Fibroblast of skin of left biceps (primary cell): ENCODE results near the gene MMD2.

Experiments used
- DNase-seq, 2 experiments: peaks; one replicate each; pipeline ENCODE4 v3.0.0-alpha.2; 2013; ENCODE audit warnings: low read depth in 2 of 2

Gene MMD2

DNA sequence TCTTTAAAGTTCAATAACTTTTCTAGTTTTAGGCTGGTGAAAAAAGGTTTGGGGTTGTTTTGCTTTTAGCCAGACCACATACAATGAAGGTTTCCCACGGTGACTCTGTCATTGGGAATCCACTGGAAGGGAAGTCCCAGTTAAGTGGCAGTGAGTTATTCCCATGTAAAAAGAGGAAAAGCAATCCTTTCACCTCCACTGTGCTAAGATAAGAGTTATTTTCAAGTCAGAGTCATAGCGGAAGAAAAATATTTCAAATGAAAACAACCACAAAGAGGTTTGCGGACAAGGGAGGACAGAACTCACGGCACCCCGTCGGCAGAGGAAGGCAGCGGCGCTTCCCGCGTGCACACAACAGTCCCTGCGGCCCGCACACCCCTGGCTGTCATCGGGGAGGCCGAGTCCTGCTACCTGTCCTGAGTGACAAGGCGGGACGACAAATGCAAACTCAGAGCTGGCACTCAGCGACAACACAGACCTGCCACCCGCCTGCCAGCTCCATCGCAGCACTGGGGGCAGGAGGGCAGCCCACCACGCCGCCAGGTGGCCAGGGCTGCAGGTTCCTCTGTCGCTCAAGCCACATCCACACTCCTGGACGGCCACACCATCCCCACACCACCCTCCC lies 87.8 kb downstream of the MMD2 start:
- DNase-seq = no peak

DNA sequence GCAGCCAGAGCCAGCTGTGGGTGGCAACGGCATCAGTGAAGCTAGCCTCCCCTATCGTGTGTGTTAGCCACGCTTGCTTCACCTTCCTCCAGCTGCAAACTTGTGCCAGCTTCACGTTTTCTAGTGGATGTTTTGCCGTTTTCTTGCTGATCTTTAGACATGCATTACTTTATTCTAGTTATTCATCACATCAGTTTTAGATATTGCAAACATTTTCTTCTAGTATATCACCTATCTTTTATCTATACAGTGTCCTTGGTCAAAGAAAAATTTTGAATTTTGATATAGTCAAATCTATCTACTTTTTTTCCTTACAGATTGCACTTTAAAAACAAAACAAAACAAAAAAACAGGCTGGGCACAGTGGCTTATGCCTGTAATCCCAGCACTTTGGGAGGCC lies 90.5 kb downstream of the MMD2 start:
- no peak for DNase-seq

DNA sequence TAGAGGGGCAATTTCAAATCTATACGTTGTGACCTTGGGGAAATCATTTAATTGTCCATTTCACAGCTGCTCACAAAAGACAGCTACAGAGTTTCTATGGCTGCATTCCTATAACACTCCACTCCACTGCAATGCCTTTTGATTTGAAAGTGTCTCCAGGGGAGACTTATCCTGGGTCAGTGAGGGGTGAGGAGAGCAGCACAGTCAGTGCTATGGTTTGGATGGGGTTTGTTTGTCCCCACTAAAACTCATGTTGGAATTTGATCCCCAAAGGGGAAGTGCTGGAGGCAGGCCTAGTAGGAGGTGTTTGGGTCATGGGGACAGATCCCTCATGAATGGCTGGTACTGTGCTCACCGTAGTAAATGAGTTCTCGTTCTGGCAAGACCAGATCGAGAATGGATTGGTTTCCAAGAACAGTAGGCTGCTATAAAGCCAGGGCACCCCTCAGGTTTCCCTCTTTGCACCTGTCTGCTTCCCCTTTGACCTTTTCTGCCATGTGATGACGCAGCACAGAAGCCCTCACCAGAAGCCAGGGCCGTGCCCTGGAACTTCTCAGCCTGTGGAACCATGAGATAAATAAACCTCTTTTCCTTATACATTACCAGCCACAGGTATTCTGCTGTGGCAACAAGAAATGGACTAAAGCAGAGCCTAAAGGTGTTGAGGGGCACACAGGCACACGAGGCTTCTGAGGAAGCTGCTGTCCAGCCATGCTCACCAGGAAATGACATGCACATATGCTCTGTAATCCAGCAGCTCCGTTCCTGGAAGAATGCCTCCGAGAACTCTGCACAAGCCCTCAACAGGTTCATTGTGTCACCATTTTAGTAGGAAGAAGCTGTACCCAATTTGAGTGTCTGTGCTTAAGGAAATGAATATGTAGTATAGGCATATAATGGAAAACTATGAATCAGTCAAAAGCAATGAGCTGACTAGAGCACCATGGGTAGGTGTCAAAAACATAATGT lies 92.2 kb downstream of the MMD2 start:
- no peak for DNase-seq

DNA sequence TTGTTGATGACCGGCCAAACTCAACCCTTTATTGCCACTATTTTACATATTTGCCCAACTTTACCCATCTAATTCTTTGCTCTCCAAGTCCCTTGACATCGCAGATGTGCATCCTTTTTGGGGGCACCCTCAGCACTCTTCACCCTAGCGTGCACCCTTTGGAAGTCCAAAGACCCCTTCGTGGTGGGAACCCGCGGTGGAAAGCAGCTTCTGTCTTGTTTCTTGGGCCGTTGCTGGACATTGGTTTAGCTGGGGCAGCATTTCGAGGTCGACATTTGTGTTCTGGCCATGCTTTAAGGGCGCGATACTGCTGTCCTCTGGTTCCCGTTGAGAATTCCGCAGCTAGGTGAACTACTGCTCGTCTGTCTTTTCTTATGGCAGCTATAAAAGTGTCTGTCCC lies 96.8 kb downstream of the MMD2 start:
- no peak for DNase-seq

DNA sequence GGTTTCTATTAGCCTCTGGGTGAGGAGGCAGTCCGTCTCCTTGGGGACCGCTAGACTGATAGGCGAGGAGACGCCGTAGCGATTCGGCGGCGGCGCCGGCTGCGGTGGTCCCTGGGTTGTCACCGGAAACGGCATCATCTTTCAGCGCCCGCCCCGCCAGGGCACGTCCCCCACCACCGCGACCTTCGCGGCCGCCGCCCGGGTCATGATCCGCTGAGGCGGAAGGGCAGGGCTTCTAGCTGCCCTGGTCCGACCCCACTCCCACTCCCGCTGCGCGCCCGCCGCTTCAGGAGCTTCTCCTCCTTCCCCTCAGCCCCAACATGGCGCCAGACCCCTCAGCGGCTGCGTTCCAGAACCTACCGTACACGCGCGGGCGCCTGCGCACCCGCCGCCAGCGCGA lies 97.3 kb downstream of the MMD2 start, which contains the start of gene PAPOLB:
PAPOLB (minus strand) TSS at position 358 of the 400 bp plus-strand sequence; CDS start at position 138, 220 bp downstream.
- no peak for DNase-seq

DNA sequence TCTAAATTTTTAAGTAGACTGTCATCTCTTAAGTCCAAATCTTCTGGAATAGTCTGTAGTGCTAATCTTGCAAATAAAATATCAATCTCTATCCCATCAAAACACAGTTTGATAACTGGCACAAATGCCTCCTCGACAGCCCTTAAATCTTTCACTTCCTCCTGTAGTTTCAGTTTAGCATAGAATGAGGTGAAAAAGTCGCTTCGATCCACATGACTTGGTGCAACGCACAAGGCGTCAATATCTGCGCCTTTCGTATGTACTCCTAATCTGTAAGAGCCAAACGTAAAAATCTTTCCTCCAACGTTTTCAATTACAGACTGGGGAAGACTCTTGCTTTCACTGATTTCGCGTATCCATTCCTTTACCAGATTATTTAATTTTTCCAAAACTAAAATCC lies 97.8 kb downstream of the MMD2 start:
- no peak for DNase-seq

DNA sequence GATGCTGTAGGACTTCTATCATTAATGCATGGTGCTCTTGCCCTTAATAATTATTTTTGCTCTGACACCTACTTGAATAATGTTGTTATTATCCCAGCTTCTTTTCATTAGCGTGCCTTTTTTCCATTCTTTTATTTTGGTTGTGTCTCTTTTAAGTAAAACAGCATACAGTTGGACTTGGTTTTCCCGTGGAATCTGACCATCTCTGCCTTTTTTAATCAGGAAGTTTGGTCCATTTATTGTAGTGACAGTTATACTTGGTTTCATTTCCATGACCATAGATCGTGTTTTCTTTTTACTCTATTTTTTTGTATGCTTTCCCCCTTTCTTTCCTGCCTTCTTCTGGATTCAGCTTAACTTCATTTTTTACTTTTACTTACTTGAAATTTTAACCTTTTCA lies 101.8 kb downstream of the MMD2 start:
- no peak for DNase-seq

DNA sequence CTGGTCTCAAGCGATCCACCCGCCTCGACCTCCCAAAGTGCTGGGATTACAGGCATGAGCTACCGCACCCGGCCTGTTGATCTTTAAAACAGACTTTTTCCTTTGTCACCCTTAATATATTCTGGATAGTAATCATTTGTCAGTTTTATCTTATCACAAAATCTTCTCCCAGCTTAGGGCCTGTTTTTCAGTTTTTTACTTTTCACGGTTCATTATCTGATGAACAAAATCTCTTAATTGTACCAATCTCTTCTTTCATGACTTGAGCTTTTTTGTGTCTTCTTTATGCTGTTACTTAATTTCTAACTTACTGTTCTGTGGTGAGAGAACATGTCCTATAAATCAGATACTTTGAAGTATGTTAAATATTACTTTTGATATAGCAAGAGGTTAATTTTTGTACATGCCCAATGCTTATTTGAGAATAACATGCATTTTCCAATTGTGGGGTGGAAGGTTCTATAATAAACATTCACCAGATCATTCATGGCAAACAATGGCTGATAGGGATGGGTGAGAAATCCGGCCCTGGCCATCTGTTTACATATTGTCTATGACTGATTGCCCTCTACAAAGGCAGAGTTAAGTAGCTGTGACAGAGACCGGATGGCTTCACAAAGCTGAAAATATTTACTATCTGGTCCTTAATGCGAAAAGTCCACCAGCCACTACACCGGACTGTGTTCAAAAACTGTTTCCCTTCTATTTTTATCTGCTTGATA lies 102.5 kb downstream of the MMD2 start:
- no peak for DNase-seq
